ENCODE results near the gene ZFC3H1.
A peak's percentile ranks its signal among the peaks of the same experiment; 100 is the strongest.

The ZFC3H1 gene

GRCh38 chr12:71626098-71626497, 37.5 kb downstream of the ZFC3H1 start:
- H3K4me3 ChIP-seq (replicated peaks in 1 of 2; ENCODE audit: low read depth in 2 of 2, low read length in 2 of 2): no peak overlapping the region
- TF ChIP-seq CTCF (IDR thresholded peaks at IDR 0.05; ENCODE audit: low read depth, low read length): no peak
- peak in 1 of 2 donors; percentile 31 for DNase-seq (ENCODE audit: low read depth in 2 of 2)

- no peak for DNase-seq (ENCODE audit: low read depth in 2 of 2)
- no peak for TF ChIP-seq CTCF (IDR thresholded peaks at IDR 0.05; ENCODE audit: low read depth, low read length)
- no peak overlapping the region for H3K4me3 ChIP-seq (replicated peaks in 1 of 2; ENCODE audit: low read depth in 2 of 2, low read length in 2 of 2)
Measured at GRCh38 chr12:71625476-71625875, 38.2 kb downstream of the ZFC3H1 start.

GRCh38 chr12:71621938-71622337, 41.7 kb downstream of the ZFC3H1 start:
- DNase-seq (ENCODE audit: low read depth in 2 of 2): no peak
- no peak for TF ChIP-seq CTCF (IDR thresholded peaks at IDR 0.05; ENCODE audit: low read depth, low read length)
- no peak overlapping the region for H3K4me3 ChIP-seq (replicated peaks in 1 of 2; ENCODE audit: low read depth in 2 of 2, low read length in 2 of 2)

- no peak for TF ChIP-seq CTCF (IDR thresholded peaks at IDR 0.05; ENCODE audit: low read depth, low read length)
- H3K4me3 ChIP-seq (replicated peaks in 1 of 2; ENCODE audit: low read depth in 2 of 2, low read length in 2 of 2): no peak overlapping the region
- DNase-seq (ENCODE audit: low read depth in 2 of 2): no peak
Measured at GRCh38 chr12:71610031-71610795, 53.4 kb downstream of the ZFC3H1 start.

GRCh38 chr12:71607494-71608330, 55.9 kb downstream of the ZFC3H1 start:
- TF ChIP-seq CTCF (IDR thresholded peaks at IDR 0.05; ENCODE audit: low read depth, low read length): no peak
- no peak for DNase-seq (ENCODE audit: low read depth in 2 of 2)
- no peak overlapping the region for H3K4me3 ChIP-seq (replicated peaks in 1 of 2; ENCODE audit: low read depth in 2 of 2, low read length in 2 of 2)

GRCh38 chr12:71605039-71605438, 58.6 kb downstream of the ZFC3H1 start:
- no peak for TF ChIP-seq CTCF (IDR thresholded peaks at IDR 0.05; ENCODE audit: low read depth, low read length)

More at GRCh38 chr12:71605039-71605438, 58.6 kb downstream of the ZFC3H1 start:
- no peak overlapping the region for H3K4me3 ChIP-seq (replicated peaks in 1 of 2; ENCODE audit: low read depth in 2 of 2, low read length in 2 of 2)
- DNase-seq (ENCODE audit: low read depth in 2 of 2): no peak

Measured in cardiac fibroblast (primary cell).